Fibroblast of lung (primary cell): Measurements from ENCODE around the gene NR2F6.

ENCODE experiments used
- EZH2 ChIP-seq: IDR thresholded peaks from 2 replicates; pipeline ENCODE4 v1.5.1; 2012; ENCODE audit warnings: low read length, control low read depth, mild to moderate bottlenecking; ENCODE audit errors: missing control alignments
- TF ChIP-seq, protein P1 (sequence below), 2 donors: IDR thresholded peaks in 1 of 2; conservative IDR thresholded peaks in 1 of 2; 1 replicate in 1 of 2; 2 replicates in 1 of 2; pipeline ENCODE4 v1.5.1; 2011 to 2012; ENCODE audit warnings: low read length in 2 of 2, control low read depth in 1 of 2, inconsistent platforms in 1 of 2, low read depth in 1 of 2, mild to moderate bottlenecking in 1 of 2

DNA sequence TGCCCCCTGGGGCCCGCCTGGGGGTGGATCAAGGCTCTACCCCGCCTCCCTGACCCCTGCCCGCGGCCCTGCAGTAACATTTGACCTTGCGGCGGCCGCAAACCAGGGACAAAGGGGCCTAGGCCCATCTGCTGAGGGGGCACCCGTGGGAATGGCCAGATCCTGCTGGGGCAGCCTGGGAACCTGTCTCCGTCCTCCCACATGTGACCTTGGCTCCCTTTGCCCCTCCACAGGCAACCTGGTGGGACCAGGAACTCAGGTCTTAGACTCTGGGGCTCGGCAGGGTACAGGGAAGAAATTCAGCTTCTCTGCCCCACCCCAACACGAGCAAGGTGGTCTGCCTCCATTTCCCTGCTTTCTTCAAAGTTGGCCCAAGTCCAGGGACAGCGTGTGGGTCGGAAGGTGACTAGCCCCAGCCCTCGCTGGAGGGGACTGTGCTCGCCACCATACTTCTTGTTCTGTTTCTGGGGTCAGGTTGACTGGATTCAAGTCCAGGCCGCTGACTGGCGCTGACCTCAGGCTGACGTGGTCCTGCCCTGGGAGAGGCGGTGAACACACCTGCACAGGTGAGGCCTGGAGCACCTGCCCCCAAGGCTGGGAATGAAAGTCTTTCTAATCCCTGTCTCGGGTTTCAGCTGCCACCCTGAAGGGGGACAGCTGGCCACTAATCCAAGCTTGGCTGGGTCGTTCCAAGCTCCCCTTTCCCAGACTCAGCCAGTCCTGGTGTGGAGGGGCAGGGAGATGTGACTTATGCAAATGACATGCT lies 2.5 kb upstream of the NR2F6 start:
- TF ChIP-seq, protein P1, sequence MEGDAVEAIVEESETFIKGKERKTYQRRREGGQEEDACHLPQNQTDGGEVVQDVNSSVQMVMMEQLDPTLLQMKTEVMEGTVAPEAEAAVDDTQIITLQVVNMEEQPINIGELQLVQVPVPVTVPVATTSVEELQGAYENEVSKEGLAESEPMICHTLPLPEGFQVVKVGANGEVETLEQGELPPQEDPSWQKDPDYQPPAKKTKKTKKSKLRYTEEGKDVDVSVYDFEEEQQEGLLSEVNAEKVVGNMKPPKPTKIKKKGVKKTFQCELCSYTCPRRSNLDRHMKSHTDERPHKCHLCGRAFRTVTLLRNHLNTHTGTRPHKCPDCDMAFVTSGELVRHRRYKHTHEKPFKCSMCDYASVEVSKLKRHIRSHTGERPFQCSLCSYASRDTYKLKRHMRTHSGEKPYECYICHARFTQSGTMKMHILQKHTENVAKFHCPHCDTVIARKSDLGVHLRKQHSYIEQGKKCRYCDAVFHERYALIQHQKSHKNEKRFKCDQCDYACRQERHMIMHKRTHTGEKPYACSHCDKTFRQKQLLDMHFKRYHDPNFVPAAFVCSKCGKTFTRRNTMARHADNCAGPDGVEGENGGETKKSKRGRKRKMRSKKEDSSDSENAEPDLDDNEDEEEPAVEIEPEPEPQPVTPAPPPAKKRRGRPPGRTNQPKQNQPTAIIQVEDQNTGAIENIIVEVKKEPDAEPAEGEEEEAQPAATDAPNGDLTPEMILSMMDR (conservative IDR thresholded peaks at IDR 0.05 in 1 of 2, IDR thresholded peaks at IDR 0.05 in 1 of 2; ENCODE audit: low read depth in 1 of 2, low read length in 2 of 2), result no peak
- TF ChIP-seq EZH2, result no peak
